Breast epithelium (tissue), 4 donors: ENCODE data around the gene RNF31. TPM values are rescaled to one million over a fixed set of nuclear protein-coding genes. Genes with fewer than 3 reads are reported as not detected.
A peak's percentile ranks its signal among the peaks of the same experiment; 100 is the strongest.

Experiments used
- DNase-seq, 2 donors: peaks; one replicate each; pipeline ENCODE4 v3.0.0-alpha.2; 2019; ENCODE audit warnings: low spot score in 2 of 2
- H3K27ac ChIP-seq, 2 donors: fragments of 200-600 bp; sonication (generic) in 1 of 2; one replicate each; pipeline ENCODE4 v1.5.1; 2016 to 2019; ENCODE audit warnings: mild to moderate bottlenecking in 1 of 2
- H3K27me3 ChIP-seq, 2 donors: fragments of 200-600 bp; sonication (generic) in 1 of 2; one replicate each; pipeline versions ENCODE4 v1.5.1 to v1.6.0; 2017 to 2019; ENCODE audit warnings: control low read depth in 1 of 2, mild to moderate bottlenecking in 1 of 2
- H3K36me3 ChIP-seq: fragments of 200-600 bp; one replicate; pipeline ENCODE4 v1.5.1; 2019
- H3K4me1 ChIP-seq, 2 donors: fragments of 200-600 bp; sonication (generic); one replicate each; pipeline ENCODE4 v1.5.1; 2016 to 2019; ENCODE audit warnings: control low read depth in 1 of 2
- H3K4me3 ChIP-seq, 3 donors: fragments of 200-600 bp; sonication (generic); 1 replicate in 2 of 3; 2 replicates in 1 of 3; pipeline ENCODE4 v1.5.1; 2016 to 2019; ENCODE audit warnings: mild to moderate bottlenecking in 3 of 3, moderate library complexity in 2 of 3
- H3K9me3 ChIP-seq, 2 donors: fragments of 200-600 bp; sonication (generic) in 1 of 2; one replicate each; pipeline ENCODE4 v1.5.1; 2016 to 2019; ENCODE audit warnings: control low read depth in 1 of 2
- CTCF ChIP-seq, 3 donors: fragments of 450-650 bp; IDR thresholded peaks; one replicate each; pipeline ENCODE4 v1.5.1; 2016 to 2017; ENCODE audit warnings: antibody characterized with exemption in 3 of 3, mild to moderate bottlenecking in 3 of 3, moderate library complexity in 3 of 3
- POLR2A ChIP-seq: fragments of 450-650 bp; IDR thresholded peaks from one replicate; pipeline ENCODE4 v1.6.1; 2016; ENCODE audit warnings: antibody characterized with exemption, mild to moderate bottlenecking, moderate library complexity
- POLR2AphosphoS5 ChIP-seq, 3 donors: sonication (generic); formaldehyde crosslinking; IDR thresholded peaks; one replicate each; pipeline ENCODE4 v1.6.1; 2017; ENCODE audit warnings: antibody characterized with exemption in 3 of 3
- intact Hi-C: fragments of 100-400 bp; cut with DNase I; formaldehyde crosslinking; loops from one replicate; pipeline ENCODE4 v1.15.1; 2023; ENCODE audit warnings: low total_unique reads
- total RNA-seq, 3 donors: library from RNA; depleted of rRNA; stranded (reverse); fragments of >200 nt; gene quantifications; one replicate each; pipeline ENCODE4 v1.1.0, GENCODE V29; 2016

The RNF31 gene
- total RNA-seq, 3 donors from 2014 or later, result 29.1 to 43.8 (median 41.0) TPM

GRCh38 chr14:24178399-24179178 is 31.3 kb downstream of the RNF31 start:
- H3K27ac ChIP-seq, result peak overlapping the region in 1 of 2 donors; percentile 83
- DNase-seq, result no peak

GRCh38 chr14:24179294-24179960 is 32.1 kb downstream of the RNF31 start:
- no peaks in the 10 kb centered on the region for H3K27me3 ChIP-seq
- no peak for DNase-seq
- H3K27ac ChIP-seq, result peak overlapping the region; percentile 66 to 83
- H3K4me3 ChIP-seq, result no peak overlapping the region
- H3K9me3 ChIP-seq, result no peaks in the 10 kb centered on the region
- no peak for TF ChIP-seq POLR2AphosphoS5 (IDR thresholded peaks at IDR 0.05)
- no peak for TF ChIP-seq POLR2A
- TF ChIP-seq CTCF (IDR thresholded peaks at IDR 0.05), result no peak
- intact Hi-C loops, result no loop called here
- peaks cover 7% of the 10 kb centered on the region for H3K36me3 ChIP-seq
- H3K4me1 ChIP-seq, result no peaks in the 10 kb centered on the region

More at GRCh38 chr14:24178399-24179178, 31.3 kb downstream of the RNF31 start:
- H3K36me3 ChIP-seq, result peaks cover 3% of the 10 kb centered on the region
- no peaks in the 10 kb centered on the region for H3K9me3 ChIP-seq
- H3K4me3 ChIP-seq, result no peak overlapping the region
- H3K27me3 ChIP-seq, result no peaks in the 10 kb centered on the region
- no peaks in the 10 kb centered on the region for H3K4me1 ChIP-seq
- TF ChIP-seq CTCF (IDR thresholded peaks at IDR 0.05) (no peak), POLR2AphosphoS5 (IDR thresholded peaks at IDR 0.05) (no peak)
- intact Hi-C loops, result no loop called here

- TF ChIP-seq POLR2A (no peak), CTCF (IDR thresholded peaks at IDR 0.05) (no peak), POLR2AphosphoS5 (IDR thresholded peaks at IDR 0.05) (no peak)
- Histone ChIP-seq H3K27me3 (no peaks in the 10 kb centered on the region), H3K4me1 (no peaks in the 10 kb centered on the region), H3K36me3 (peaks cover 8% of the 10 kb centered on the region), H3K9me3 (no peaks in the 10 kb centered on the region), H3K27ac (peak overlapping the region; percentile 66 to 83), H3K4me3 (no peak overlapping the region)
- DNase-seq, result no peak
- intact Hi-C loops, result no loop called here
These were observed 32.9 kb downstream of the RNF31 start for GRCh38 chr14:24179961-24180796.

- no peak overlapping the region for H3K4me3 ChIP-seq
- H3K27me3 ChIP-seq, result no peaks in the 10 kb centered on the region
- intact Hi-C loops, result no loop called here
- no peak for DNase-seq
- peaks cover 7% of the 10 kb centered on the region for H3K36me3 ChIP-seq
- TF ChIP-seq POLR2A (no peak), CTCF (IDR thresholded peaks at IDR 0.05) (no peak), POLR2AphosphoS5 (IDR thresholded peaks at IDR 0.05) (no peak)
- no peaks in the 10 kb centered on the region for H3K4me1 ChIP-seq
- H3K9me3 ChIP-seq, result no peaks in the 10 kb centered on the region
- H3K27ac ChIP-seq, result no peak overlapping the region
These were observed 34.2 kb downstream of the RNF31 start for GRCh38 chr14:24181371-24182077.
